Astrocyte of the spinal cord (primary cell): ENCODE data around the gene DYNLT2.

ENCODE experiments used
- DNase-seq: peaks from one replicate; pipeline ENCODE4 v3.0.0; 2011; ENCODE audit warnings: low read depth, low spot score
- H3K4me3 ChIP-seq: 2 replicates; pipeline ENCODE4 v1.5.1; 2011; ENCODE audit warnings: low read depth, mild to moderate bottlenecking, low read length, moderate library complexity
- CTCF ChIP-seq: IDR thresholded peaks from 2 replicates; pipeline ENCODE4 v1.5.1; 2012; ENCODE audit warnings: low read depth, mild to moderate bottlenecking, low read length, inconsistent platforms
- in situ Hi-C: cut with HindIII; loops from 2 replicates; pipeline ENCODE4 v1.10.0; 2017; ENCODE audit warnings: low sequenced_read_pairs

DYNLT2 gene

DNA sequence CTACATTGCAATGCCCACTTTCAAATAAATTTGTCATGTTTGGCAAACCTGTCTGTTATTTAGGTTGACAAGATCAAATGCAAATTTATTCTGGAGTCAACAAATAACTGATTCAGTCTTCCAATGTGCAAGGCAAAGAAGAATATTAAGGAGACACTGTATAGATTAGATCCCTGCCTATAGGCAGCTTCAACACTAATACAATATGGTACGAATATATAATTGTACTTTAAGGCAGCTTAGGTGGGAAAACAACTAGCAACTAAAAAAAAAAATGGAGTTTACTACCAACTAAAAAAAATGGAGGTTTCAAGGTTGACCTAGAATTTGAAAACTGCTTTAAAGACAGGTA is 25.3 kb downstream of the DYNLT2 start:
- no peak for DNase-seq
- in situ Hi-C loops: no loop called here
- H3K4me3 ChIP-seq: no peak overlapping the region
- no peak for TF ChIP-seq CTCF

- H3K4me3 ChIP-seq: peak overlapping the region; percentile 47
- DNase-seq: peak; percentile 78
- in situ Hi-C loops: no loop called here
- TF ChIP-seq CTCF: no peak
These were observed 26.0 kb downstream of the DYNLT2 start for GRCh38 chr6:169725125-169726048.

- peak within 1 kb of the TSS; percentile 72 for H3K4me3 ChIP-seq
- DNase-seq: no peak
- TF ChIP-seq CTCF: no peak
- in situ Hi-C loops: no loop called here
These were observed 26.8 kb downstream of the DYNLT2 start, which contains the start of gene PHF10 for GRCh38 chr6:169724494-169725124. Gene PHF10 (minus strand): TSS chr6:169724500. CDS start chr6:169723931, 569 bp downstream.

GRCh38 chr6:169723991-169724493 is 27.3 kb downstream of the DYNLT2 start:
- no peak for TF ChIP-seq CTCF
- peak overlapping the region; percentile 36 for H3K4me3 ChIP-seq
- DNase-seq: no peak
- in situ Hi-C loops: no loop called here

- peak; percentile 61 for DNase-seq
- no peak for TF ChIP-seq CTCF
- H3K4me3 ChIP-seq: peak overlapping the region; percentile 72
- in situ Hi-C loops: no loop called here
These were observed 28.0 kb downstream of the DYNLT2 start for GRCh38 chr6:169723200-169723909.
